Endodermal cell (in vitro differentiated cells): ENCODE results near the gene INTS4. TPM values are rescaled to one million over a fixed set of nuclear protein-coding genes. Genes with fewer than 3 reads are reported as not detected.
"Not testable (repeated sequence)": the region's sequence is repeated elsewhere in the genome, so short reads cannot be mapped to it uniquely, and the experiment has no call there.

Experiments
- DNase-seq: peaks from one replicate; pipeline ENCODE4 v3.0.0-alpha.2; 2017
- H3K27ac ChIP-seq: 2 replicates; pipeline ENCODE4 v1.5.1; 2013; ENCODE audit warnings: mild to moderate bottlenecking, low read depth, low read length, moderate library complexity
- H3K27me3 ChIP-seq: 2 replicates; pipeline ENCODE4 v1.6.1; 2013; ENCODE audit warnings: mild to moderate bottlenecking, low read length, moderate library complexity; ENCODE audit not compliant: insufficient read depth, control insufficient read depth, poor library complexity, severe bottlenecking
- H3K36me3 ChIP-seq: 2 replicates; pipeline ENCODE4 v1.7.0; 2013; ENCODE audit warnings: mild to moderate bottlenecking, low read length, moderate library complexity; ENCODE audit not compliant: control insufficient read depth, insufficient read depth
- H3K4me1 ChIP-seq: one replicate; pipeline ENCODE4 v1.7.0; 2013; ENCODE audit warnings: low read length; ENCODE audit not compliant: control insufficient read depth, insufficient read depth
- H3K4me3 ChIP-seq: 2 replicates; pipeline ENCODE4 v1.5.1; 2013; ENCODE audit warnings: mild to moderate bottlenecking, low read length, moderate library complexity
- H3K9ac ChIP-seq: 2 replicates; pipeline ENCODE4 v1.6.1; 2013; ENCODE audit warnings: mild to moderate bottlenecking, low read length, moderate library complexity; ENCODE audit not compliant: poor library complexity, severe bottlenecking; ENCODE audit errors: extremely low read depth
- H3K9me3 ChIP-seq: 2 replicates; pipeline ENCODE4 v1.6.1; 2013; ENCODE audit warnings: mild to moderate bottlenecking, low read length, moderate library complexity; ENCODE audit not compliant: control insufficient read depth
- H3K27ac Mint-ChIP-seq: 2 replicates; pipeline ENCODE4 v1.8.0; 2020; ENCODE audit warnings: mixed read lengths
- H3K27me3 Mint-ChIP-seq: 2 replicates; pipeline ENCODE4 v1.8.0; 2021; ENCODE audit warnings: mild to moderate bottlenecking, mixed read lengths; ENCODE audit not compliant: insufficient read depth
- H3K36me3 Mint-ChIP-seq: 2 replicates; pipeline ENCODE4 v1.8.0; 2020; ENCODE audit warnings: low read depth, mixed read lengths
- H3K4me1 Mint-ChIP-seq: 2 replicates; pipeline ENCODE4 v1.8.0; 2020; ENCODE audit warnings: mixed read lengths
- H3K4me3 Mint-ChIP-seq: 2 replicates; pipeline ENCODE4 v1.8.0; 2020; ENCODE audit warnings: mild to moderate bottlenecking, moderate library complexity, mixed read lengths
- H3K9me3 Mint-ChIP-seq: 2 replicates; pipeline ENCODE4 v1.8.0; 2020; ENCODE audit warnings: mild to moderate bottlenecking, mixed read lengths
- WGBS, 2 experiments: methylation state at CpG; one replicate each; pipeline versions ENCODE4 v1.1.5 to v1.1.7; 2013; ENCODE audit warnings: missing lambda C conversion rate in 2 of 2, mixed read lengths in 1 of 2; ENCODE audit not compliant: insufficient coverage in 1 of 2, insufficient read length in 1 of 2; 5-methylcytosine and 5-hydroxymethylcytosine counted together
- total RNA-seq, 2 donors: library from RNA; stranded (reverse); fragmentation: NEBNext Ultra II Directional in 1 of 2; extraction: Animal tissue kit (Norgen Biotek cat#: 25700) in 1 of 2; gene quantifications; 2 replicates in 1 of 2; 3 replicates in 1 of 2; pipeline ENCODE4 v1.2.1, GENCODE V29; 2021
- TF ChIP-seq, protein P1 (sequence below): fragments of 200-600 bp; sonication (generic); conservative IDR thresholded peaks from 2 replicates; pipeline ENCODE4 v1.5.0; 2021; ENCODE audit warnings: antibody characterized with exemption, mild to moderate bottlenecking

INTS4 gene
- total RNA-seq, 2 donors from 2014 or later: 37.2 to 42.0 TPM

DNA sequence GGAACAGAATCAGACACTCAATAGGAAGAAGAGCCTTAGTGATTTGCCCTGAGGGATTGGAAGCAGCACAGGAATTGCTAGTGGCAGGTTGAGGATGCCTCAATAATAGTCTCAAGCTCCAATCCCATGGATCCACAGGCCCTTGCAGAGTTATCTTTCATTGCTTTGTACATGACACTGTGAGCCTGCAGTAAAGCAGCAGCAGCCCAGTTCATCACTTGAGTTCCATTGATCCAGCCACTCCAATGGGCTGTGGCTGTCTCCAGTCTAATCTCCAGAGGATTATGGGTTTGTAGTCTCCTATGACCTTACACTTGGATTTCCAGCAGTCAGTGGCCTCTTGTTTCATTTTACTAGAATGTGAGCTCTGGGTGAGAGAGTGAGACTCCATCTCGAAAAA is 128.1 kb downstream of the INTS4 start:
- H3K4me1 ChIP-seq: no peaks in the 10 kb centered on the region
- no peak overlapping the region for H3K27ac ChIP-seq
- WGBS, 2 experiments: no CpG with 5 or more reads among the region's 1 CpG

GRCh38 chr11:77865805-77866204 is 128.7 kb downstream of the INTS4 start:
- TF ChIP-seq, protein P1, sequence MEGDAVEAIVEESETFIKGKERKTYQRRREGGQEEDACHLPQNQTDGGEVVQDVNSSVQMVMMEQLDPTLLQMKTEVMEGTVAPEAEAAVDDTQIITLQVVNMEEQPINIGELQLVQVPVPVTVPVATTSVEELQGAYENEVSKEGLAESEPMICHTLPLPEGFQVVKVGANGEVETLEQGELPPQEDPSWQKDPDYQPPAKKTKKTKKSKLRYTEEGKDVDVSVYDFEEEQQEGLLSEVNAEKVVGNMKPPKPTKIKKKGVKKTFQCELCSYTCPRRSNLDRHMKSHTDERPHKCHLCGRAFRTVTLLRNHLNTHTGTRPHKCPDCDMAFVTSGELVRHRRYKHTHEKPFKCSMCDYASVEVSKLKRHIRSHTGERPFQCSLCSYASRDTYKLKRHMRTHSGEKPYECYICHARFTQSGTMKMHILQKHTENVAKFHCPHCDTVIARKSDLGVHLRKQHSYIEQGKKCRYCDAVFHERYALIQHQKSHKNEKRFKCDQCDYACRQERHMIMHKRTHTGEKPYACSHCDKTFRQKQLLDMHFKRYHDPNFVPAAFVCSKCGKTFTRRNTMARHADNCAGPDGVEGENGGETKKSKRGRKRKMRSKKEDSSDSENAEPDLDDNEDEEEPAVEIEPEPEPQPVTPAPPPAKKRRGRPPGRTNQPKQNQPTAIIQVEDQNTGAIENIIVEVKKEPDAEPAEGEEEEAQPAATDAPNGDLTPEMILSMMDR: no peak
- no peak overlapping the region for H3K4me3 Mint-ChIP-seq
- H3K27ac ChIP-seq: no peak overlapping the region
- no peak overlapping the region for H3K4me3 ChIP-seq
- H3K27me3 ChIP-seq: no peaks in the 10 kb centered on the region
- H3K9me3 Mint-ChIP-seq: no peaks in the 10 kb centered on the region
- H3K36me3 Mint-ChIP-seq: peaks cover 11% of the 10 kb centered on the region
- no peak overlapping the region for H3K27ac Mint-ChIP-seq
- WGBS, 2 experiments: 96 to 100% methylated on average over 1 of the region's 1 CpG
- H3K4me1 Mint-ChIP-seq: no peaks in the 10 kb centered on the region
- H3K4me1 ChIP-seq: no peaks in the 10 kb centered on the region
- H3K36me3 ChIP-seq: peaks cover 10% of the 10 kb centered on the region
- DNase-seq: no peak
- no peaks in the 10 kb centered on the region for H3K9me3 ChIP-seq
- no peak overlapping the region for H3K9ac ChIP-seq
- H3K27me3 Mint-ChIP-seq: no peaks in the 10 kb centered on the region

More for the DNA sequence above, 128.1 kb downstream of the INTS4 start:
- Mint-ChIP-seq H3K36me3 (peaks cover 11% of the 10 kb centered on the region), H3K4me1 (no peaks in the 10 kb centered on the region), H3K27ac (no peak overlapping the region), H3K4me3 (no peak overlapping the region), H3K27me3 (no peaks in the 10 kb centered on the region), H3K9me3 (no peaks in the 10 kb centered on the region)
- no peak for DNase-seq
- H3K27me3 ChIP-seq: no peaks in the 10 kb centered on the region
- TF ChIP-seq, protein P1: no peak
- no peak overlapping the region for H3K9ac ChIP-seq
- H3K36me3 ChIP-seq: peaks cover 11% of the 10 kb centered on the region
- no peaks in the 10 kb centered on the region for H3K9me3 ChIP-seq
- H3K4me3 ChIP-seq: no peak overlapping the region

- not testable (repeated sequence) for H3K27me3 Mint-ChIP-seq, H3K4me1 Mint-ChIP-seq, H3K9me3 ChIP-seq, H3K36me3 Mint-ChIP-seq, H3K4me3 Mint-ChIP-seq, H3K4me1 ChIP-seq, H3K27ac ChIP-seq, H3K27me3 ChIP-seq, H3K4me3 ChIP-seq, H3K9ac ChIP-seq, H3K27ac Mint-ChIP-seq, DNase-seq, H3K9me3 Mint-ChIP-seq, H3K36me3 ChIP-seq
- 95% methylated on average over 9 to 10 of the region's 10 CpGs for WGBS, 2 experiments
Observed at GRCh38 chr11:77861444-77861843, 133.0 kb downstream of the INTS4 start.

GRCh38 chr11:77857906-77858457 is 136.5 kb downstream of the INTS4 start:
- H3K4me1 ChIP-seq, H3K27ac ChIP-seq, DNase-seq, H3K4me1 Mint-ChIP-seq, H3K9ac ChIP-seq, H3K27me3 Mint-ChIP-seq, H3K27me3 ChIP-seq, H3K27ac Mint-ChIP-seq, H3K4me3 Mint-ChIP-seq, H3K4me3 ChIP-seq: not testable (repeated sequence)
- Histone ChIP-seq H3K9me3 (peaks cover 39% of the 10 kb centered on the region), H3K36me3 (peaks cover 39% of the 10 kb centered on the region)
- 91 to 95% methylated on average over 6 to 10 of the region's 10 CpGs for WGBS, 2 experiments
- Mint-ChIP-seq H3K9me3 (peaks cover 39% of the 10 kb centered on the region), H3K36me3 (peaks cover 38% of the 10 kb centered on the region)
